GM12878 (cell line): ENCODE data around the gene MYH10. TPM values are rescaled to one million over a fixed set of nuclear protein-coding genes. Genes with fewer than 3 reads are reported as not detected.

ENCODE experiments used
- ATAC-seq: fragments of 200-7000 bp; cut with Tn5 transposase; 3 replicates; pipeline ENCODE4 v1.9.1; 2020; ENCODE audit warnings: mild to moderate bottlenecking, moderate library complexity
- BruUV-seq: library from RNA; stranded (reverse); fragments of 400-500 nt; replicated peaks from 2 replicates; lab custom pipeline; 2021; lab: Mats Ljungman, UMichigan
- CTCF ChIA-PET: fragments of 300-600 bp; sonication (Branson Sonifier 250); formaldehyde crosslinking; extraction: SDS; loops from one replicate; lab custom pipeline; 2021; ENCODE audit warnings: inconsistent platforms; lab: Yijun Ruan, JAX
- POLR2A ChIA-PET: fragments of 350-600 bp; formaldehyde crosslinking; extraction: SDS; loops from one replicate; lab custom pipeline; 2021; ENCODE audit warnings: inconsistent platforms; lab: Charles Lee
- RAD21 ChIA-PET: fragments of 300-600 bp; sonication (Branson Sonifier 250); formaldehyde crosslinking; loops from one replicate; lab custom pipeline; 2023; ENCODE audit warnings: antibody characterized with exemption; ENCODE audit not compliant: unreplicated experiment; lab: Charles Lee
- SMC1A ChIA-PET: fragments of 300-600 bp; sonication (Branson Sonifier 250); formaldehyde crosslinking; loops from one replicate; lab custom pipeline; 2023; ENCODE audit not compliant: unreplicated experiment, uncharacterized antibody; lab: Charles Lee
- DNase-seq: peaks from one replicate; pipeline ENCODE4 v3.0.0-alpha.2; 2011; ENCODE audit warnings: low read depth, low spot score
- FAIRE-seq: peaks from 3 replicates; lab custom pipeline; 2011; peaks lifted over from hg19 to GRCh38; lab: Jason Lieb, UNC
- H2AFZ ChIP-seq: 2 replicates; pipeline ENCODE4 v1.6.0; 2011; ENCODE audit warnings: low read depth, low read length, control low read depth; ENCODE audit not compliant: control insufficient read depth
- H3K27ac ChIP-seq: 2 replicates; pipeline ENCODE4 v1.5.1; 2011; ENCODE audit warnings: control low read depth; ENCODE audit not compliant: control insufficient read depth, insufficient read depth
- H3K27me3 ChIP-seq, 2 experiments: replicated peaks in 1 of 2; 2 replicates each; pipeline versions ENCODE4 v1.6.0 to v1.6.1; 2011; ENCODE audit warnings: low read length in 1 of 2; ENCODE audit not compliant: control insufficient read depth in 2 of 2, insufficient read depth in 2 of 2
- H3K36me3 ChIP-seq, 2 experiments: 2 replicates each; pipeline ENCODE4 v1.5.1; 2011; ENCODE audit warnings: low read length in 1 of 2; ENCODE audit not compliant: control insufficient read depth in 2 of 2, insufficient read depth in 2 of 2
- H3K4me1 ChIP-seq: 2 replicates; pipeline ENCODE4 v1.6.1; 2011; ENCODE audit warnings: mild to moderate bottlenecking, low read length, moderate library complexity, mixed read lengths; ENCODE audit not compliant: control insufficient read depth, insufficient read depth
- H3K4me2 ChIP-seq: 2 replicates; pipeline ENCODE4 v1.6.0; 2011; ENCODE audit warnings: control low read depth; ENCODE audit not compliant: control insufficient read depth, insufficient read depth
- H3K4me3 ChIP-seq: fragments of 200-600 bp; sonication (generic); 2 replicates; pipeline ENCODE4 v1.5.1; 2016
- H3K79me2 ChIP-seq: 2 replicates; pipeline ENCODE4 v1.6.0; 2011; ENCODE audit warnings: low read length; ENCODE audit not compliant: control insufficient read depth, insufficient read depth
- H3K9ac ChIP-seq: 2 replicates; pipeline ENCODE4 v1.8.0; 2011; ENCODE audit warnings: low read length, control low read depth, mixed read lengths; ENCODE audit not compliant: control insufficient read depth, insufficient read depth
- H3K9me3 ChIP-seq: replicated peaks from 3 replicates; pipeline ENCODE4 v1.5.1; 2011; ENCODE audit warnings: mild to moderate bottlenecking, low read length; ENCODE audit not compliant: control insufficient read depth, insufficient read depth
- H4K20me1 ChIP-seq: 2 replicates; pipeline ENCODE4 v1.6.0; 2011; ENCODE audit not compliant: control insufficient read depth, insufficient read depth
- CUX1 ChIP-seq: IDR thresholded peaks from 2 replicates; pipeline ENCODE4 v1.6.1; 2012; ENCODE audit warnings: improper control_type of control experiment, low read depth, low read length; ENCODE audit not compliant: insufficient replicate concordance
- EGR1 ChIP-seq, 2 experiments: IDR thresholded peaks; 1 replicate in 1 of 2; 2 replicates in 1 of 2; pipeline ENCODE4 v1.6.1; 2011 to 2012; ENCODE audit warnings: low read depth in 2 of 2, low read length in 2 of 2, borderline replicate concordance in 1 of 2, mild to moderate bottlenecking in 1 of 2, moderate library complexity in 1 of 2
- HDAC2 ChIP-seq: fragments of 200-600 bp; sonication (generic); IDR thresholded peaks from 2 replicates; pipeline ENCODE4 v1.6.1; 2017
- NFYB ChIP-seq: IDR thresholded peaks from 2 replicates; pipeline ENCODE4 v1.6.1; 2011; ENCODE audit warnings: low read depth, mild to moderate bottlenecking, low read length, improper control_type of control experiment, moderate library complexity; ENCODE audit not compliant: insufficient read depth
- PAX5 ChIP-seq: IDR thresholded peaks from 2 replicates; pipeline ENCODE4 v1.6.1; 2011; ENCODE audit warnings: low read depth, low read length, borderline replicate concordance
- POLR2A ChIP-seq: IDR thresholded peaks from 2 replicates; pipeline ENCODE4 v1.6.1; 2011; ENCODE audit warnings: low read depth, mild to moderate bottlenecking, low read length
- TARDBP ChIP-seq: IDR thresholded peaks from 2 replicates; pipeline ENCODE4 v1.6.1; 2016; ENCODE audit warnings: borderline replicate concordance
- TCF12 ChIP-seq: IDR thresholded peaks from 2 replicates; pipeline ENCODE4 v1.6.1; 2011; ENCODE audit warnings: low read depth, mild to moderate bottlenecking, low read length
- WGBS: methylation state at CpG from one replicate; pipeline ENCODE4 v1.1.6; 2016; ENCODE audit warnings: low lambda C conversion rate; ENCODE audit not compliant: insufficient replicate concordance, insufficient coverage; ENCODE audit errors: missing lambda C conversion rate; 5-methylcytosine and 5-hydroxymethylcytosine counted together
- in situ Hi-C: fragments of 300-500 bp; cut with MboI; formaldehyde crosslinking; loops from 9 replicates; pipeline ENCODE4 v1.14.3; 2018; ENCODE audit warnings: mixed read lengths
- intact Hi-C: fragments of 100-400 bp; cut with micrococcal nuclease; formaldehyde crosslinking; loops from one replicate; pipeline ENCODE4 v1.14.2; 2022; ENCODE audit not compliant: unreplicated experiment
- polyA plus RNA-seq, 11 experiments: library from polyadenylated mRNA; depleted of rRNA in 4 of 11; unstranded in 6 of 11; stranded (reverse) in 5 of 11; fragments of >200 nt; fragmentation: Nextera tagmentation in 4 of 11; fragmentation: Illumina TruSeq in 1 of 11; extraction: Ambion mirVana in 4 of 11; extraction: Trizol in 1 of 11; gene quantifications; 1 replicate in 1 of 11; 2 replicates in 10 of 11; pipeline versions ENCODE4 v1.2.1 to v1.2.3, GENCODE V29; 2011 to 2016; ENCODE audit warnings: inconsistent platforms in 2 of 11, missing spikeins in 2 of 11, low read depth in 1 of 11
- total RNA-seq, 4 experiments: library from RNA; depleted of rRNA in 3 of 4; stranded (reverse); fragments of >200 nt in 3 of 4; fragmentation: Illumina TruSeq in 1 of 4; extraction: Trizol in 1 of 4; gene quantifications; 2 replicates each; pipeline versions ENCODE4 v1.2.1 to v1.2.3, GENCODE V29; 2013 to 2021
- TF ChIP-seq, protein P1 (sequence below): IDR thresholded peaks from 2 replicates; pipeline ENCODE4 v1.6.1; 2012; ENCODE audit warnings: mild to moderate bottlenecking, low read depth, low read length
- TF ChIP-seq, protein P2 (sequence below): fragments of 450-650 bp; conservative IDR thresholded peaks from 2 replicates; pipeline ENCODE4 v1.6.1; 2017; ENCODE audit warnings: mild to moderate bottlenecking, moderate library complexity

MYH10 gene
- total and polyA plus RNA-seq, 10 of the 15 experiments (the other 5 are each of a cell fraction or from before 2014, with no cell fraction given), result 0.33 to 7.1 (median 1.0) TPM

- TF ChIP-seq, protein P1, sequence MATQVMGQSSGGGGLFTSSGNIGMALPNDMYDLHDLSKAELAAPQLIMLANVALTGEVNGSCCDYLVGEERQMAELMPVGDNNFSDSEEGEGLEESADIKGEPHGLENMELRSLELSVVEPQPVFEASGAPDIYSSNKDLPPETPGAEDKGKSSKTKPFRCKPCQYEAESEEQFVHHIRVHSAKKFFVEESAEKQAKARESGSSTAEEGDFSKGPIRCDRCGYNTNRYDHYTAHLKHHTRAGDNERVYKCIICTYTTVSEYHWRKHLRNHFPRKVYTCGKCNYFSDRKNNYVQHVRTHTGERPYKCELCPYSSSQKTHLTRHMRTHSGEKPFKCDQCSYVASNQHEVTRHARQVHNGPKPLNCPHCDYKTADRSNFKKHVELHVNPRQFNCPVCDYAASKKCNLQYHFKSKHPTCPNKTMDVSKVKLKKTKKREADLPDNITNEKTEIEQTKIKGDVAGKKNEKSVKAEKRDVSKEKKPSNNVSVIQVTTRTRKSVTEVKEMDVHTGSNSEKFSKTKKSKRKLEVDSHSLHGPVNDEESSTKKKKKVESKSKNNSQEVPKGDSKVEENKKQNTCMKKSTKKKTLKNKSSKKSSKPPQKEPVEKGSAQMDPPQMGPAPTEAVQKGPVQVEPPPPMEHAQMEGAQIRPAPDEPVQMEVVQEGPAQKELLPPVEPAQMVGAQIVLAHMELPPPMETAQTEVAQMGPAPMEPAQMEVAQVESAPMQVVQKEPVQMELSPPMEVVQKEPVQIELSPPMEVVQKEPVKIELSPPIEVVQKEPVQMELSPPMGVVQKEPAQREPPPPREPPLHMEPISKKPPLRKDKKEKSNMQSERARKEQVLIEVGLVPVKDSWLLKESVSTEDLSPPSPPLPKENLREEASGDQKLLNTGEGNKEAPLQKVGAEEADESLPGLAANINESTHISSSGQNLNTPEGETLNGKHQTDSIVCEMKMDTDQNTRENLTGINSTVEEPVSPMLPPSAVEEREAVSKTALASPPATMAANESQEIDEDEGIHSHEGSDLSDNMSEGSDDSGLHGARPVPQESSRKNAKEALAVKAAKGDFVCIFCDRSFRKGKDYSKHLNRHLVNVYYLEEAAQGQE, result no peak
These were observed 140.7 kb downstream of the MYH10 start (continued) for GRCh38 chr17:8489841-8490240.

DNA sequence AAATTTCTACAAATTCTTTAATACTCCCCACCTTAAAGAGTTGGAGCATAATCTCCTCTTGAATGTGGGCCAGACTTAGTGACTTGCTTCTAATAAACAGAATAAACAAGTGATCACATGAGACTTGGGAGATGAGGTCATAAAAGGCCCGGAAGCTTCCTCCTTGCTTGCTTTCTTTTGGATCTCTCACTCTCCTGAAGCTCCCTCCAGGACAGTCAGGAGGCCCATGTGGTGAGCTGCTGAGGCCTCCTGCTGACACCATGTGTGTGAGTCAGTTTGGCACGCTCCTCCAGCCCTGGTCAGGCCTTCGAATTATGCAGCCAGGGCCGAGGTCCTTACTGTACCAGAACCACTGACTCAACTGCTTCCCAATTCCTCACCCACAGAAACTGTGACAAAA lies 141.6 kb downstream of the MYH10 start:
- RAD21 ChIA-PET, result no interaction called here
- POLR2A ChIA-PET, result interaction anchor here (1.1 kb wide), 1 partner anchor 12 kb away, joined by 3 read pairs; no protein-coding TSS in a partner anchor
- no peak overlapping the region for H2AFZ ChIP-seq
- no peaks in the 10 kb centered on the region; the same call in 2 of the 3 replicates for H3K9me3 ChIP-seq
- in situ Hi-C loops (no loop called here), intact Hi-C loops (no loop called here)
- H3K27me3 ChIP-seq, result no peaks in the 10 kb centered on the region
- H3K4me2 ChIP-seq, result no peak overlapping the region
- H3K36me3 ChIP-seq, result no peaks in the 10 kb centered on the region
- H3K79me2 ChIP-seq, result no peaks in the 10 kb centered on the region
- FAIRE-seq (no peak), ATAC-seq (no peak), DNase-seq (no peak)
- no peak overlapping the region for H3K9ac ChIP-seq
- SMC1A ChIA-PET, result no interaction called here
- H4K20me1 ChIP-seq, result no peaks in the 10 kb centered on the region
- no peaks in the 10 kb centered on the region for H3K4me1 ChIP-seq
- CTCF ChIA-PET, result interaction anchor here (0.6 kb wide), 1 partner anchor 1350 kb away, joined by 3 read pairs; no protein-coding TSS in a partner anchor
- H3K27ac ChIP-seq, result no peak overlapping the region
- BruUV-seq, result no TSS peak
- 100% methylated on average over 4 of the region's 4 CpGs for WGBS
- H3K4me3 ChIP-seq, result no peak overlapping the region
- no peak for TF ChIP-seq POLR2A
- TF ChIP-seq PAX5, result no peak
- no peak for TF ChIP-seq EGR1 (IDR thresholded peaks at IDR 0.05; ENCODE audit: borderline replicate concordance in 1 of 2, low read depth in 2 of 2, low read length in 2 of 2)
- no peak for TF ChIP-seq HDAC2
- TF ChIP-seq TARDBP, result no peak
- TF ChIP-seq, protein P2, sequence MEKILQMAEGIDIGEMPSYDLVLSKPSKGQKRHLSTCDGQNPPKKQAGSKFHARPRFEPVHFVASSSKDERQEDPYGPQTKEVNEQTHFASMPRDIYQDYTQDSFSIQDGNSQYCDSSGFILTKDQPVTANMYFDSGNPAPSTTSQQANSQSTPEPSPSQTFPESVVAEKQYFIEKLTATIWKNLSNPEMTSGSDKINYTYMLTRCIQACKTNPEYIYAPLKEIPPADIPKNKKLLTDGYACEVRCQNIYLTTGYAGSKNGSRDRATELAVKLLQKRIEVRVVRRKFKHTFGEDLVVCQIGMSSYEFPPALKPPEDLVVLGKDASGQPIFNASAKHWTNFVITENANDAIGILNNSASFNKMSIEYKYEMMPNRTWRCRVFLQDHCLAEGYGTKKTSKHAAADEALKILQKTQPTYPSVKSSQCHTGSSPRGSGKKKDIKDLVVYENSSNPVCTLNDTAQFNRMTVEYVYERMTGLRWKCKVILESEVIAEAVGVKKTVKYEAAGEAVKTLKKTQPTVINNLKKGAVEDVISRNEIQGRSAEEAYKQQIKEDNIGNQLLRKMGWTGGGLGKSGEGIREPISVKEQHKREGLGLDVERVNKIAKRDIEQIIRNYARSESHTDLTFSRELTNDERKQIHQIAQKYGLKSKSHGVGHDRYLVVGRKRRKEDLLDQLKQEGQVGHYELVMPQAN, result no peak
- no peak for TF ChIP-seq NFYB
- TF ChIP-seq CUX1, result no peak
- no peak for TF ChIP-seq TCF12
